ENCODE results near the gene TSC22D1. TPM values are rescaled to one million over a fixed set of nuclear protein-coding genes. Genes with fewer than 3 reads are reported as not detected.

The TSC22D1 gene
- total RNA-seq, 2 donors from 2014 or later, result 95.9 to 107 TPM

GRCh38 chr13:44393391-44393790, 182.7 kb downstream of the TSC22D1 start:
- DNase-seq, result no peak
- peaks cover 8% of the 10 kb centered on the region for H3K27me3 Mint-ChIP-seq (ENCODE audit: insufficient read depth)
- no peak overlapping the region for H3K27ac Mint-ChIP-seq
- no peak overlapping the region for H3K9ac ChIP-seq (ENCODE audit: extremely low read depth, low read length, poor library complexity, severe bottlenecking)
- no peaks in the 10 kb centered on the region for H3K36me3 Mint-ChIP-seq (ENCODE audit: low read depth)
- peaks cover 65% of the 10 kb centered on the region for H3K4me1 Mint-ChIP-seq
- no peak for TF ChIP-seq CTCF (conservative IDR thresholded peaks at IDR 0.05)
- 82 to 90% methylated on average over 7 to 8 of the region's 8 CpGs for WGBS, 2 experiments (ENCODE audit: insufficient coverage in 1 of 2, insufficient read length in 1 of 2)
- peaks cover 28% of the 10 kb centered on the region for H3K4me1 ChIP-seq (ENCODE audit: control insufficient read depth, insufficient read depth, low read length)
- H3K27me3 ChIP-seq (ENCODE audit: control insufficient read depth, insufficient read depth, low read length, poor library complexity, severe bottlenecking), result peaks cover 3% of the 10 kb centered on the region
- no peaks in the 10 kb centered on the region for H3K9me3 ChIP-seq (ENCODE audit: control insufficient read depth, low read length)
- no peak overlapping the region for H3K4me3 ChIP-seq (ENCODE audit: low read length)
- H3K9me3 Mint-ChIP-seq, result no peaks in the 10 kb centered on the region
- no peak overlapping the region for H3K27ac ChIP-seq (ENCODE audit: low read depth, low read length)
- no peak overlapping the region for H3K4me3 Mint-ChIP-seq
- no peaks in the 10 kb centered on the region for H3K36me3 ChIP-seq (ENCODE audit: control insufficient read depth, insufficient read depth, low read length)

DNA sequence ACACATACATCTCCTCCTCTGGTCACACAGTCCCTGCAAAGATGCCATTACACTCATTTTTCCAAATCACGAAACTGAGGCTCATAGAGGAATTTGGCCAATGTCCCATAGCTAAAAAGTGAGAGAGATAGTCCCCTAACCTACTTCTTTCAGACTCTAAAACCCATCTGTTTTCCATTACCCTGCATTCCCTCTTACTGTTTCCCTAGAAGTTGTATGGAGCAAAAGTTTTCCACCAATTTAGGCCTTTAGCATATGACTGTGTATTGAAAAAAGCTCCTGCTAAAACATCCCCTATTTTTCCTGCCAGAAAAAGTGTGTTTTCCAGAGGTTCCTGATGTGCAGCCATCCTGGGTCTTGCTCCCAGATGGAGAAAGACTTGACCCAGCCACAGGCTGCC, 186.3 kb downstream of the TSC22D1 start:
- H3K4me1 Mint-ChIP-seq, result peaks cover 61% of the 10 kb centered on the region
- DNase-seq, result no peak
- H3K36me3 Mint-ChIP-seq (ENCODE audit: low read depth), result no peaks in the 10 kb centered on the region
- no peak for TF ChIP-seq CTCF (conservative IDR thresholded peaks at IDR 0.05)
- Histone ChIP-seq H3K36me3 (ENCODE audit: control insufficient read depth, insufficient read depth, low read length) (no peaks in the 10 kb centered on the region), H3K4me1 (ENCODE audit: control insufficient read depth, insufficient read depth, low read length) (peaks cover 22% of the 10 kb centered on the region), H3K4me3 (ENCODE audit: low read length) (no peak overlapping the region), H3K27me3 (ENCODE audit: control insufficient read depth, insufficient read depth, low read length, poor library complexity, severe bottlenecking) (no peaks in the 10 kb centered on the region), H3K9me3 (ENCODE audit: control insufficient read depth, low read length) (no peaks in the 10 kb centered on the region), H3K9ac (ENCODE audit: extremely low read depth, low read length, poor library complexity, severe bottlenecking) (no peak overlapping the region), H3K27ac (ENCODE audit: low read depth, low read length) (no peak overlapping the region)
- H3K27ac Mint-ChIP-seq, result no peak overlapping the region
- 93% methylated on average over 1 of the region's 1 CpG; no CpG with 5 or more reads in 1 of the 2 experiments for WGBS, 2 experiments (ENCODE audit: insufficient coverage in 1 of 2, insufficient read length in 1 of 2)
- H3K9me3 Mint-ChIP-seq, result no peaks in the 10 kb centered on the region
- no peak overlapping the region for H3K4me3 Mint-ChIP-seq
- peaks cover 9% of the 10 kb centered on the region for H3K27me3 Mint-ChIP-seq (ENCODE audit: insufficient read depth)

- Mint-ChIP-seq H3K27ac (peak overlapping the region; percentile 20), H3K27me3 (ENCODE audit: insufficient read depth) (peaks cover 12% of the 10 kb centered on the region), H3K4me3 (no peak overlapping the region), H3K9me3 (no peaks in the 10 kb centered on the region), H3K4me1 (peaks cover 62% of the 10 kb centered on the region), H3K36me3 (ENCODE audit: low read depth) (no peaks in the 10 kb centered on the region)
- TF ChIP-seq CTCF (conservative IDR thresholded peaks at IDR 0.05), result no peak
- peak overlapping the region; percentile 8 for H3K9ac ChIP-seq (ENCODE audit: extremely low read depth, low read length, poor library complexity, severe bottlenecking)
- no peak overlapping the region for H3K4me3 ChIP-seq (ENCODE audit: low read length)
- H3K36me3 ChIP-seq (ENCODE audit: control insufficient read depth, insufficient read depth, low read length), result no peaks in the 10 kb centered on the region
- peaks cover 22% of the 10 kb centered on the region for H3K4me1 ChIP-seq (ENCODE audit: control insufficient read depth, insufficient read depth, low read length)
- WGBS, 2 experiments (ENCODE audit: insufficient coverage in 1 of 2, insufficient read length in 1 of 2), result 88 to 91% methylated on average over 4 of the region's 4 CpGs
- no peak overlapping the region for H3K27ac ChIP-seq (ENCODE audit: low read depth, low read length)
- H3K9me3 ChIP-seq (ENCODE audit: control insufficient read depth, low read length), result no peaks in the 10 kb centered on the region
- no peak for DNase-seq
- no peaks in the 10 kb centered on the region for H3K27me3 ChIP-seq (ENCODE audit: control insufficient read depth, insufficient read depth, low read length, poor library complexity, severe bottlenecking)
Observed at GRCh38 chr13:44389060-44389666, 187.0 kb downstream of the TSC22D1 start.
